HG03159 (cell line): ENCODE data around the gene AKT3.

Experiments
- ATAC-seq: cut with Tn5 transposase; IDR thresholded peaks from one replicate; pipeline ENCODE4 v1.9.1; 2021; ENCODE audit warnings: mild to moderate bottlenecking, moderate library complexity; ENCODE audit not compliant: unreplicated experiment

The AKT3 gene

DNA sequence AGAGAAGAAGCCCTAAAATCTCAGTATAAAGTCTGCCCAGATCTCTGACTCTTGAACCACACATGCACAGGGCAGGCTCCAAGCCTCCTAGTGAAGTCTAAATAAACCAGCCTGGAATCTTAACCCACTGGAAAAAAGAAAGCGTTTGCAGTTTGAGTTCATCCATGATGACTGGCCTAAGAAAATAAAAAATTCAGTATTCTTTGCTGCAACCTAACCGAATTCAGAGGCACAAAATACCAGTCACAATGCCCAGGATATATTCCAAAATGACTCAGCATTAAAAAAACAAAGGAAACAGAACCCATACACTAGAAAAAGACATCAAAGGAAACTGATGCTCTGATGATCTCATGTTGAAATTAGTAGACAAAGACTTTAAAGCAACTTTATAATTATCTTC lies 325.0 kb downstream of the AKT3 start:
- ATAC-seq = no peak

GRCh38 chr1:243523766-243524165 lies 326.3 kb downstream of the AKT3 start:
- ATAC-seq = no peak

DNA sequence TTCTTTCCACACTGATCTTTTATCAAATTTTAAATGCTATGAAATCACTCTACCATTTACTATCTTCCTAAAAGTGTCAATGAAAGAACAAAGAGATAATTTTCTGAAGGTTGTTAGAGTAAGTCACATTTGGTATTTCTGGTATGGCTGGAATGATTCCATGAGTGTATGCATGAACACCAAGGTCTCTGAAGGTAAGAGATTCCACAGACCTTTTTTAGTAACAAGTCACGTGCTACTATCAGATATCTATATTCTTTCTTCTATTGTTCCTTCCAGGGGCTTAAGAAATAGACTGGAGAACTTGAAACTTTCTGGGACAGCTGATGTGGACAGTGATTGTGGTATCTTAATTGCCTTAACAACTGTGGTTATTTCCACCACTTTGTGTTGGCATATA lies 329.2 kb downstream of the AKT3 start:
- no peak for ATAC-seq

- ATAC-seq = no peak
Observed at GRCh38 chr1:243514927-243515326, 335.1 kb downstream of the AKT3 start.

- peak; percentile 59 for ATAC-seq
Observed at GRCh38 chr1:243513726-243514491, 336.1 kb downstream of the AKT3 start.

DNA sequence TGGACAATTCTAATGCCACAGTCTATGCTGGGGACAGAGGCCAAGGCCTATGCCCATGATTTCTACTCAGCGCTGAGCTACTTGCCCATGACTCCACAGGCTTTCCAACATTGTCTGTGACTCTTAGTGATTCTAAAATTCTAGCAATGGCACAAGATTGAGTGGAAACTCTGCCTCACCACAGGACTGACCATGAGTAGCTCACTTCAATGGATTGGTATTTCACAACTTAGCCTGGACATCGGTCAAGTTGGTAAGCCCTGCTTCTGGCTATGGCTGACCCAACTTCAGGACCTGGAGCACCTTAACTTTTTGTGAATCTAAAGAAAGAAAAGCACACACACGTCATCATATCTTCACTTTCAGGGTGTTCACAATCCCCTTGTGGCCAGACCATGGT lies 339.1 kb downstream of the AKT3 start:
- ATAC-seq = no peak

DNA sequence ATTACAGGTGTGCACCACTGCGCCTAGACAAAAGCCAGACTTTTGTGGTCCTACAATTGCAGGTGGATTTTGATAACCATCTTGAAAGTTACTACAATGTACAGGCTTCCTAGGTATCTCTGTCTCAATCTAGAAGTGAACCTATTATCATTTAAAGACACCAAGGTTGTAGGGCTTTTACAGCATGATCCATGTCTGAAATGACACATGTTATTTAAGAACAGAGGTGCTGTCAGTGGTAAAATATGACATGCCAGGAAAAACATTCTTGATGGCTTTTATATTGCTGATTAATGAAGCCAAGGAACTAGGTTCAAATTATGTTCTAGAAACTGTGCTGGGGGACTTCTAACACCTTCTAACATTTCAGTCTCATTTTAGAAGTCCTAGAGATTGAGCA lies 341.1 kb downstream of the AKT3 start:
- no peak for ATAC-seq

DNA sequence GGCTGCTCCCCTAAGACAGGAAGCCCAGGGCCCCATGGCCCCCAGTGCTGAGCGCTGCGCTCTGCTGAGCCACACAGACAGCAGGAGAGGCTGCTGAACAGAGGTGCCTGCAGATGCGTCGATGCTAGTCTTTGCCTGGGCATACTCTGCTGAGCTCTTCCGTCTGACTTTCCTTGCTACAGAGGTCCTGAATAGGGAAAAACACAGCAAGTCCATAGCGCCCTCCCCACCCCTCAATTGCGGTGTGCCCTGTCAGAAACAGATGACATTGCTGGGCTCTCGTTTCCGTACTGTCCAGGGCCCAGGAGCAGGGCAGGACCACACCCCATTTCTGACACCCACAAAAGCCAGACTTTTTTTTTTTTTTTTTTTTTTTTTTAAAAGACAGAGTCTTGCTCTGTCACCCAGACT lies 341.7 kb downstream of the AKT3 start:
- peak; percentile 79 for ATAC-seq

DNA sequence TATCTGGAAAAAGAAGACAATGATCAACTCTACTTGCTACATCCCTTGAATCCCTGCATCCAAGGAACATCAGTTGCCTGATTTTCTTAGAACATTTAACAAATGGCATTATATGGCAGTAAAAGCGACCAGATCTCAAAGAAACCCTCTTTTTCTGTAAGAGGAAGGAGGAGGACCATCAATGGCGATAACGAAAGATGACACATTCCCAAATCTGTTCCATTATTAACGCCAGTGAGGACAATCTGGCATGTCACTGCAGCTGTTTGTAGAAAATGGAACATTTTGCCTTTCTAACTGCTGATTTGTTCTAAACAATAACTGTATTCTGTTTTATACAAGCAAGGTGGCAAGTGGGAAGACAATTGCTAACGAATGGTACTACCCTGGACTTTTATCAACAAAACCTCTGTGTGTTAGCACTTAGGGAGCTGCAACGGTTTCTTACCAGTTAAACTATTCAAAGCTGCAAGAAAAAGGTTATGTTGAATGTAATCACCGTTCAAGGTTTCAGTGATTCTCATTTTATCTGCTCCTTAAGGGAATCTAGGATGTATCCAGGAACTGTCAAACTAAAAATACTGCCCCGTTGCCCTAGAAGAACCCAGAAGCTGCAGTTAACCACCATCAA lies 342.3 kb downstream of the AKT3 start:
- no peak for ATAC-seq

DNA sequence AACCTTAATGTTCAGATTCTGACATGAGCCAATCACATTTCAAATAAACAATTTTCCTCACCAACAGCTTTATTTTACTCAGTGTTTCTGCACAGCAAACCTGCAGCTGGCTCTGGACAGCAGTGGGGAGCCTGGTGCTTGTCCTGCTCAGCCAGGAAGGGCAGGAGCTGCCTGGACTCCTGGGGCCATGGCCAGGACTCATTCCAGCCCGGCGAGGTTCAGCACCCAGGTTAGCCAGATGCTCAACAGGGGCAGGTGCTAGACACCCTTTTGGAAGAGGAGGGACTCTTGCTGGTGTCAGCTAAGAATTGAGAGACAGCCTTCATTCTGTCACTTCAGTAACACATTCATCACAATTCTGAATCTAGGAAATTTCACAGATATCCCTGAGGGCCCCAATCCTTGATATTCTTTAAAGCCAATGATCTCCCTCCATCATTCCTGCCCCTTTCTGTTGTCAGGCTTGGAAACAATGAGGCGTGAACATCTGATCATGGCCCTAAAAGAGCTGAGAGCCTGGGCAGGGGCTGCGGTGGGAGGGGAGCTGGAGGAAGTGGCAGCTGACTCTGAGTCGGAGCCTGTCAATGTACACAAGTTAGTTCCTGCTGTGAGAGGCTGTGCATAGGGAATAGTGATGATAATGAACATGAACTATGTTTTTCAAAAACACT lies 342.9 kb downstream of the AKT3 start:
- no peak for ATAC-seq

DNA sequence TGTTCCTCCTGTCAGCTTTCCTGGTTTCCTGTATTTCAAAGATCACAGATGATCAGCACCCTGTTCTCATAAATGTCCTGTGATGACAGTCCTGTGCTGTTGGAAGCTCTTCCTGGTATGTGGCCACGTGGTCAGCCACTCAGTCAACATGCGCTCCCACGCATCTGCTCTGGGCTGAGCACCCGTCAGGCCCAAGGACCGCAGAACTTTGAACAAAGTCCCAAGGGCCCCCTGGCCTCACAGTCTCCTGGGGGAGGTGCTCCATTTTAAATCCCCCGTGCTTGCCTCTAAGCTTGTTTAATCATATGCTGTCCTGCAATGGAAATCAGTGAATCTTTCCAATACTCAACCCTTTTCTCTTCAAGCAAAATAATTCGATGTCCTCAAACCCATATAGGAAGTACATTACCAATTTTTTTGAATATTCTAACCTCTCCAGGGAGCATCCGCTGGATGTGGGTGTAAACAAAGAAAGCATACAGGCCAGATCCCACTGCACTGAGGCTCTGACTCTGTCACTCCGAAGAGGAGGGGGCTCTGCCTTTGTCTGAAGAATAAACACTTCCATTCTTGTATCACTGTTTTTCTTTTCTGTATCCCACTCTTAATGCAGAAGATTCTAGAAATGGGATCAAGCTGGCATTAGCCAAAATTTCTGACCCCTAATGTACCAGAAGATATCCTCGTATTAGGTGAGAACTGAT lies 343.9 kb downstream of the AKT3 start:
- peak; percentile 41 for ATAC-seq

DNA sequence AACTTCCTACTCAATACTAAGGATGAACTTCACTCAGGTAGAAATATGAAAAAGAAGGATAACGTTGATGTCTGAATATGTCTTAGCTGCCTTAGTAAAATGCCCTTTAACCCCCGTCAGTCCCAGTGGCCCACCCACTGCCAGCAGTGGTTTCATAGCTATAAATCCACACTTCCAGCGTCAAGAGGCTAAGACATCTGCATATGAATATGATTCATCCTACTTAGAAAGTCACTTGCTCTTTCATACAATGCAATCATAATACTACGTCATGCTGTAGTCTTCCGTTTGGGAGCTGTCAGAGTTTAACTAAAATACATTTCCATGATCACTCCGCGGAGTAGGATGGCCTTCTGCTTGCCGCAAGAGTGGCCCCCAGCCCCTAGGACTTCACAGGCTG lies 346.9 kb downstream of the AKT3 start:
- no peak for ATAC-seq

GRCh38 chr1:243501002-243501401 lies 349.0 kb downstream of the AKT3 start:
- ATAC-seq = no peak

- no peak for ATAC-seq
Observed at GRCh38 chr1:243500512-243500911, 349.5 kb downstream of the AKT3 start.

DNA sequence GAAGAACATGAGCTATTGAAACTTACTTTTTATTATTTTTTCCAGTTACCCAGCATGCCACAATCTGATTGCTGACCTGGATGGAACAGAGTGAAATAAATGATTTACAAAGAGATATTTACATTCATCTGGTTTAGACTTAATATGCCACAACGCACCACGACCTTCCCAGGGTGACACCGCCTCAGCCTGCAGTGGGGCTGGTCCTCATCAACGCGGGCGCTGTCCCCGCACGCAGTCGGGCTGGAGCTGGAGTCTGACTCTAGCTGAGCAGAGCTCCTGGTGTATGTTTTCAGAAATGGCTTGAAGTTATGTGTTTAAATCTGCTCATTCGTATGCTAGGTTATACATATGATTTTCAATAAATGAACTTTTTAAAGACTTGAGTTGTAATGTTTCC lies 350.3 kb downstream of the AKT3 start:
- ATAC-seq = no peak

DNA sequence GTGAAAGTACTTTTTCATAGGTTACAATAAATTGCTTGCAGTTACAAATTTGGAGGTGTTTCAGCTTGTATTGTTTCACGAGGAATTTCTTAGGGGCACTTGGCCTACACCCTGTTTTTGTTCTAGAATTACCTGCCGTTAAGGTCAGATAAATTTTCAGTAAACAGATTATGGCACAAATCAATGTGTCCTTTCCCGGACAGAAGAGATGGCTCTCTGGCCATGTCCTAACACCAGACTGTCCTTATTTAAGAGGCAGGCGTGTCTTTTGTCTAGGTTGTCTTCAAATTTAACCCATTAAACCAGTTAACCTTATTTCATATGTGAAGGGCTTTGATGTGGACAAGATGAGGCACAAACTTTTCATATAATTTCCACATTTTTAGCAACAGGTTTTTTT lies 350.8 kb downstream of the AKT3 start:
- no peak for ATAC-seq

GRCh38 chr1:243497939-243498681 lies 351.9 kb downstream of the AKT3 start:
- no peak for ATAC-seq

- no peak for ATAC-seq
Observed at GRCh38 chr1:243496806-243497205, 353.2 kb downstream of the AKT3 start.

DNA sequence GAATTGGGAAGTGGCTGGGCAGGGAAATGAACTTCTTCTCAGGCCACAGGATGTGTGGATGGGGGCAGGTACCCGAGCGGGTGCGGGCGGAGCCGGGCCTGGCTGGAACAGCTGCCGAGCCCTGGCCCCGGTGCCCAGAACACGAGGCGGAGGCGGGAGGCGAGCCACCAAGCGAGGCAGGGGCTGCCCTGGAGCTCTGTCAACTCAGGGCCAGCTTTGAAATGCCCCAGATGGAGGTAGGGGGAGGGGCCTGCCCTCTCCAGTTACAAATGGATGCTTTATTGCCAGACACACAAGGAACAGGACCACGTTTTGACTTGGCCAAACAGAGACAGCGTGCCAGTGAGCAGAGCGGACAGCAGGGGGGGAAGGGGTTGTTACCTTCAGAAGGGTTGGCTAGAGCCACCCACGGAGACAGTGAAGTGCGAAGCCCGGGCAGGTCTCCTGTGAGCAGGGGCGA lies 353.8 kb downstream of the AKT3 start:
- ATAC-seq = no peak

- no peak for ATAC-seq
Observed at GRCh38 chr1:243495442-243496186, 354.4 kb downstream of the AKT3 start.
